GM21526 (cell line): ENCODE data around the gene PRSS38.

Experiments
- ATAC-seq: cut with Tn5 transposase; IDR thresholded peaks from one replicate; pipeline ENCODE4 v1.9.1; 2021; ENCODE audit warnings: moderate library complexity; ENCODE audit not compliant: unreplicated experiment, low FRiP score

PRSS38 gene

DNA sequence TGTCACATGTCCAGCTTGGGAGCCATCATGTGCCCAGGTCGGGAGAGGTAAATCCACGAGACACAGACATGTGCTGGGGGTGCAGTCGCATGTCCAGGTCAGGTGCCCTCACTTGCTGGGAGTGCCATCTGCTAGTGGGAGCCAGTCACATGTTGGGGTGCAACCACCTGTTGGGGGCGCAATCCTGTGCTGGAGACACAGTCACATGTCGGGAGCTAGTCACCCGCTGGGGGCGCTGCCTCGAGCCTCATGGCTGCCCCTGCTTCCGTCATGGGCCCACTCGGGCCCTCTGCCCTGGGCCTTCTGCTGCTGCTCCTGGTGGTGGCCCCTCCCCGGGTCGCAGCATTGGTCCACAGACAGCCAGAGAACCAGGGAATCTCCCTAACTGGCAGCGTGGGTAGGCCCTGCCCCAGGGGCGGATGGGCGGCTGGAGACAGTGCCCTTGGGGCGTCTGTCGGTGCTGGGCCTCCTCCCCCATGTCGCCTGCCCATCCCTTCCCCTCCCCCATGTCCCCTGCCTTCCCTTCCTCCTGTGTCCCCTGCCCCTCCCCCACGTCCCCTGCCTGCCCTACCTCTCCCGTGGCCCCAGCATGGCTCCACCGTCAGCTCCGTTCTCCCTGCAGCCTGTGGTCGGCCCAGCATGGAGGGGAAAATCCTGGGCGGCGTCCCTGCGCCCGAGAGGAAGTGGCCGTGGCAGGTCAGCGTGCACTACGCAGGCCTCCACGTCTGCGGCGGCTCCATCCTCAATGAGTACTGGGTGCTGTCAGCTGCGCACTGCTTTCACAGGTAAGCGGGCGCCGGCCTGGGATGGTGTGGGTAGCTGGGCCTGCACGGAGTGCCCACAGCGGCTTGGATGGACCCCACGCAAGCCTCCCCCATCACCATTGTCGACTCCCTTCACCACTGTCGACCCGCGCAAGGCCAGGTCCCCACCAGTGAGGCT lies at the start of gene PRSS38:
PRSS38 (plus strand) TSS at position 208 of the 942 bp plus-strand sequence; CDS start at position 250, 42 bp downstream.
- no peak for ATAC-seq

DNA sequence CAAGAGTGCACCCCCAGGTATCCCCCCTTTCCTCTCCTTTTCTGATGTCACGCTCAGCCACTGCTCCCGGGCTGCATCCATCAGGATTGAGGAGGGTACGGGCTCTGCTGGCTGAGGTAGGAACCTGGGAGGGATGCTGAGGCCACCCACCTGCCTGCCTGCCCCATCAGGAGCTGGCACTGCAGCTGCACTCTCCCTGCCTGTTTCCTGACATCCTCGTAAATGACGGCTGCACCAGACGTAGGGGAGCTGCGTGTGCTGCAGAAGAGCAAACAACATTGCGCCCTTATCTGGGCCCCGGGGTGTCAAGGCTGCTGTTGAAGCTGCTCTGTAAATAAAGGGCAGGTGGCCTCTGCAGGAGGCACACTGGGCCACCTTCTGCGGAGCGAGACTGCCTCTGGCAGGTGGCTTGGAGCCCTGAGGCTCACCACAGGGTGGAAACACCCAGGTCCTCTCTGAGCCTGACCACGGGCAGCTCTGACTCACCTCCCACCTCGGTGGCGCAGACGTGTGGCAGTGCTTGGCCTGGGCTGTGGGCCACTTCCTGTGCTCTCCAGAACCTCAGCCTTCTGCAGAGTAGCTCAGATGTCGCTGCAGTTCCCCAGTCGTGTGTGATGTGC lies 49.4 kb upstream of the PRSS38 start:
- ATAC-seq, result no peak

DNA sequence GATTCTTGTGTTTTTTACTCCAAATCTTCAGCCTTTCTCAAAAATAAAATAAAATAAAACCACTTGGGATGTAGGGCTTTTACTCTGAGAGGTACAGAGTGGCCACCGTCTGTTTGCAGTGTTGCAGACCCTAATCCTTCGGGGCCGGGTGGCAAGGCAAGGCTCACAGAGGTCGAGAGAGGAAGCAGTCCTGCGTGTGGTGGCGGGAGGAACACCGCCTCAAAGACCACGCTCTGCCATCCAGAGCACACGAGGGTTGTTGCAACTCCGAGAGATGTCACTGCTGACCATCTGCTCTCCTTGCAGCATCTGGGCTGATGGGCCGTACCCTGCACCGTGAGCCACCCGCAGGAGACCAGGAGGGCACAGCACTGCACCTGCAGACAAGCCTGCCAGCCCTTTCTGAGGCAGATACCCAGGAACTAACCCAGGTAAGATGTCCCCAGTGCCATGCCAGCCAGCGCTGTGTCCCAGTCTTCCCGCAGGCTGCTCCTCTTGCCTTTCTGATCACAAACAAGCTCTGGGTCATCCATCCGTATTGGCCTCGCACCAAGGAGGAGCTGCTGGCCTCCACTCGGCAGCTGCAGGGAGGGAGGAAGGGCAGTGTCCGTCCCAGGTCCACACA lies 48.7 kb upstream of the PRSS38 start:
- no peak for ATAC-seq

DNA sequence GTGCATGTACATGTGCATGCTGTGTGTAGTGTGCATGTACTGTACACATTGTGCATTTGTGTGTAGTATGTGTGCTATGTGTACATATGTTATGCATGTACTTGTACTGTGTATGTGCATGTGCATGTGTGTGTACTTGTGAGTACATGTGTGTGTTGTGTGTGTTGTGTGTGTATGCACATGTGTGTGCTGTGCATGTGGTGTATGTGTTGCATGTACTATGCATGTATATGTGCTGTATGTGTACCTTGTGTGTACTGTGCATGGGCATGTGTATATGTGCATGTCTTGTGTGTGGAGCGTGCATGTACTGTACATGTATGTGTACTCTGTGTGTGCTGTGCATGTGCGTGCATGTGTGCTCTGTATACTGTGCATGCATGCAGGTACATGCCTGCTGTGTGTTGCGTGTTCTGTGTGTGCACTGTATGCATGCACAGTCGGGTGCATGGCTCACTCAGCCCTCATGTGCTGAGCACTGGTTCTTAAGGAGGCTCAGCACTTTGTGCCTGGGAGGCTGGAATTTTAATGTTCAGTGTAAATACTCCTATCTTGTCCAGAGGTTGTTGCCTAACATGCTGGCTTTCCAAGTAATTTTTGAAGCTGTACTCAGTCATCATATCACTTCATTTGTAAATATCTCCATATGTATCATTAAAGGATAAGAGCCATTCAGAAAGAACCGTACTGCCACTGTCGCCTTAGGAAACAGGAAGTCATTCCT lies 47.9 kb upstream of the PRSS38 start:
- ATAC-seq, result no peak

DNA sequence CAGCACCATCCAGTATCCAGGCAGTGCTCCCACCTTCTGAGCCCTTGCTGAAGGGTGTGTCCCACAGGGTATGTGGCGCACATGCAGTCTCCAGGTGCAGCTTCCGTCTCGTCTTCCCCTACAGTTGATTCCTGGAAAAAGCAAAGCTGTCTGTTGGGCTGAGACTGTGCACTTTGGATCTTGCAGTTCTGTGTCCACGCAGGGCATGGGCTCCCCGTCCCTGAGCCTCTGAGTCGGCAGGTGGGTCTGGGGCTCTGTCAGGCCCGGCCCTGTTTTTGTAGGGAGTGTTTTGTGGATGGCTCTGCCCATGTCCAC lies 47.4 kb upstream of the PRSS38 start:
- no peak for ATAC-seq

DNA sequence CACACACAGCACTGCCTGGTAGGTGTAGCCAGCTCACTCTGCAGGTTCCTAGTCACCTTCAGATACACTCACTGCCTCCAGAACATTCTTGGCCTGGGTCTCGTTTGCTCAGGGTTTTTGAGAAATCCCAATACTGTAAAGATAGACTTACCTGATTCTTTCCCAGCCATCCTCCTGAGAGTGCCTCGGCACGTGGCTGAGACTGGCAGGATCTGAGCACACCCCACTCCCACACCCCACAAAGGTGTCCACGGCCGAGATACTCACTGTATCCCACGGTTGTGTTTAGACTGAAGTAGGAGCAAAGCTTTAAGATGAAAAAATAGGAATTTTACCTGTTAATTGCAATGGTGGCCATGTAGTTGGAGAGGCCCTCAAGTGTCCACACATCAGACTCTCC lies 46.8 kb upstream of the PRSS38 start:
- ATAC-seq, result no peak

DNA sequence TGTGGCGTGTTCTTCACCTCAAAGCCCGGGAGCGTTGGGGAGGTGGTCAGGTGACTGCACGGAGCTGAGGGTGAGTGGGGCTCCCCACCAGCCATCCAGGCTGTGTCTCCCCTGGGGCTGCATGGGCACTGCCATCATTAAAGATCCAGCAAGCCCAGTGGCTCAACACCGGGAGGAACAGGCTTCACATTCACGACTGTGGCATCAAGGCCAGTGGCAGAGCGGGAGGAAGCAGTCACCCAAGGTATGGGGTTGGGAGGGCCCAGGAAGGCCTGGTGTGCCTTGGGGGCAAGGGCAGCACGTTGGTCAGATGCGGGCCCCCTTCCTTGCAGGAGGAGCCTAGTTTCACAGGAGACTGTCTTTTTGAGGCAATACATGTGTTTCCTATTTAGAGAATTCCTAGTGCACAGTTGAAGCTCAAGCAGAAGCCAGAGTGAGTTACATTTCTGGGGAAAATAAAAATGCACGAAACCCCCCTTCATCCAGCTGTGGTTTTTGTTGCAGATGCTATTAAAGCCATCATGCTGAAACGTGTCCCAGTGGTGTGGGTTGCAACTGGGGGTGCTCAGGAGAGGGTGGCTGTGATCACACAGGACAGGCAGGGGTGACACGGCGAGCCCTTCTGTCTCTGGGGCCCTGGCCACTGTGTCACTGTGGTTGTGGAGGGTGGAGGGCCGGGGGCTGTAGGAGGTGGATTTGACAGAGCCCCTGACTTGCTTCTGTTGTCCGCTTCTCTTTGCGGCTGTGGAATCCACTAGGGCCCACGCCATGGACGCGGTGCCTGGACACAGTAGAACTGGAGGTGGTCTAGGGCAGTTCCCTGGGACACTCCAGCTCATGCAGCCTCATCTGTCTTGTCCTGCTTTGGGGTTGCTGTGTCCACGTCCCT lies 46.2 kb upstream of the PRSS38 start:
- no peak for ATAC-seq

DNA sequence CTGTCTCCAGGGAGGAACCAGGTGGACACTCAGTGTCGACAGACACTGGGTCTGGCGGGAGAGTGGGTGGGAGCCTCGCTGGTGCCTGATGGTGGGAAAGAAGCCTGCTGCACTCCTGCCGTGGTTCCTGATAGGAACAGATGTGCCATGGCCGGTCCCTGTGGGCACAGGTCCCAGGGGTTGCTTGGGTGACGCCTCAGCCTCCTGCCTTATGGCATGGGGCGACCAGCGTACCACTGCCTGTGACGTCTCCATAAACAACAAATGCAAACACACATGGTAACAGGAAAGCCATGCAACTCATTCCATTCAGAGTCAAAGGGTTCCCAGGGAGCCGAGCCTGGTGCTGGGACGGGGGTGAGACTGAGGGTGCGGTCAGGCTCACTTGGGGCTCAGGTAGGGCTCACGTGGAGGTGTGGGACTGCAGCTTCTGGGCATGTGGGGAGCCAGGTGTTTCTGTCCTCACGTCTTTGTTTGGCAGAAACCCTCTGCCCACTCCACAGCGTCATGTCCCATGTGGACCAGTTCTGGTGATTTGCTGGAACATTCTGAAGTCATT lies 45.5 kb upstream of the PRSS38 start:
- ATAC-seq, result no peak

DNA sequence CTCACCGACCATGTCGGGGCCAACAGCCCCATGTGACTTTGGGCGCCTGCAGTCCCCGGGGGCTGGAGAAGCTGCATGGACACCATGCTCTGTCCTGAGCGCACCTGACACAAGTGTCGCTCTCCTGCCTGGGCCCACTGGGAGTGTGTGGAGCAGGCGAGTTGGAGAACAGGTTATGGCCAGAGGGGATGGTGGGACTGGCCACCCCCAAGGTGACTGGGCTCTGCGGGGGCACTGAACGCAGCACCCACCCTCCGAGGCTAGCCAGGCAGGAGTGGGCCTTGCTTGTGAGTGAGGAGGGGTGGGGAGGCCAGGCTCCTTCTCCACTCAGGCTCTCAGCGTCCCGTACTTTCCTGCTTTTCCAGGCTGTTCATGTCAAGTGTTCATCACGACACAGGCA lies 44.7 kb upstream of the PRSS38 start:
- no peak for ATAC-seq

DNA sequence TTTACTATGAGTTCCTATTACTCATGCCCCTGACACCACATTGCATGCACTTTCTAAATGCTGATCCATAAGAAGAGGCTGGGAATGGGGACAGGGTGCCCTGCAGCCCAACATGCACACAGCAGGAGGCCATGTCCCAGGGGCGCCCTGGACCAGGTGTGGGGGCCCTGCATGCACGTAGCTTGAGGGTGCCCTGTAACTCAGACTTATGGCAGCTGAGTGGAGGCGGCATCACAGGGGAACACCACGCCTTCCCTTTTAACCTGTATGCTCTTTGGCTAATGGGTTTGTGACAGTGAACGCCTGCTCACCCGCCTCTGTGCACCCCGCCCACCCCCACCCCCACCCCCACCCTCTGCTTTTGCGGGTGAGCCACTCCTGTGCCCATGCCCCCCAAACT lies 44.1 kb upstream of the PRSS38 start:
- no peak for ATAC-seq

DNA sequence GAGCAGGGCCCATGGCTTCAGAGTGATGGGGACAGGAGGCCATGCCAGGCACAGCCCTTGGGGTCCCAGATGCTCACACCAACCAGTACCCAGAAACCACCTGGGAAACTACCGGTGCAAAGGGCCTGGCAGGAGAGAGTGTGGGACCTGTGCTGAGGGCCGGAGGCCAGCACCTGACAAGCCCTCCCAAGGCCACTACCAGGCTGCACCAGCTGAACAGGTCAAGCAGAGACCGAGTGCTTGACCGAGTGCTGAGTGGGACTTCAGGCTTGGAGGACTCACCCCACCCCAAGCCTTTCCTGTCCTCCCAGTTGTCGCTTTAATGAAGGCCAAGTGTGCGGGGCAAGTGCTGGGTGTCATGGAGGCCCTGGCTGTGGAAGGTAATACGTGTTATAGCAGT lies 43.7 kb upstream of the PRSS38 start:
- ATAC-seq, result no peak

DNA sequence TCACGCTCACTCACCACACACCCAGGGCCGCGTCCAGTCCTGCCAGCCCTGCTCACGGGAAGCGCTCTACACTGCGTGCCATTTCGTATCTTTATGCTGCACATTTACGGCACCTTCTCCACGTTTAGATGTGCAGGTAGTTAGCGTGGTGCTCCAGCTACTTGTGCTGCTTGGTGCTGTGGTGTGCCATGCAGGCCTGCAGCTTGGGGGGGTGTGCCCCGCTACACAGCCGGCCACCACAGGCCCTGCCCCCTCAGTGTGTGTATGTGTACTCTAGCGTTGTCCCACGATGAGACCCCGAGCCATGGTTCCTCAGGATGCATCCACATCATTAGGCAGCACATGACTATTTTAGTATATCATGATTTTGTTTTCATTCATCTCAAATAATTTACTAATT lies 41.9 kb upstream of the PRSS38 start:
- ATAC-seq, result no peak

DNA sequence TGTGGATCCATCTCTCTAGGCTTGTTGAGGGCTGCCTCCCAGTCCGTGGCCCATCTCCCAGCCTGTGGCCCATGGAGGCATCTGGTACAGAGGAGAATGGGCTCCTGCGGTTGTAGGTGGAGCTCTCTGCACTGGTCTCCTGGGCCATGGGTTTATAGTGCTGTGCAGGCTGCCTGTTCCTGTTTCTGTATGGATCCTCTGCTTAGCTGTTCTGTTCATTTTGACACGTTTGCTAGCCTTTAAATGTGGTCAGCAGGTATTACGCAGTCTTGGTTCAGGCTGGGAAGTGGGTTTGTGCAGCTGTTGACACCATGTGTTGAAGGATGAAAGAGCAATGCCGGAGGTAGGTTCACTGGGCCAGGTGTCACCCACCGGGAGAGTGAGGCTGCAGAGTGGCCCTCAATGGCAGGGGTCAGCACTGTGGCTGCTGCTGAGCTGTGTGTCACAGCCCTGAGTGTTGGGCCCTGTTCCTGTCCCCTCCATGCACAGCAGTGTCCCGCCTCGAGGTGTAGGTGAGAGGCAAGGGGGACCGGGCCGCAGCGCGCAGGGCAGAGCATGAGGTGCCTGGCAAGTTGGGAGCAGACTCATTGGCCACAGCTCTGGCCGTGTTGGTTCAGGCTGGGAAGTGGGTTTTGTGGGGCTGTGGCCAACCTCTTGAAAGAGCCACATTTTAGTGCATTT lies 41.3 kb upstream of the PRSS38 start:
- ATAC-seq, result no peak

DNA sequence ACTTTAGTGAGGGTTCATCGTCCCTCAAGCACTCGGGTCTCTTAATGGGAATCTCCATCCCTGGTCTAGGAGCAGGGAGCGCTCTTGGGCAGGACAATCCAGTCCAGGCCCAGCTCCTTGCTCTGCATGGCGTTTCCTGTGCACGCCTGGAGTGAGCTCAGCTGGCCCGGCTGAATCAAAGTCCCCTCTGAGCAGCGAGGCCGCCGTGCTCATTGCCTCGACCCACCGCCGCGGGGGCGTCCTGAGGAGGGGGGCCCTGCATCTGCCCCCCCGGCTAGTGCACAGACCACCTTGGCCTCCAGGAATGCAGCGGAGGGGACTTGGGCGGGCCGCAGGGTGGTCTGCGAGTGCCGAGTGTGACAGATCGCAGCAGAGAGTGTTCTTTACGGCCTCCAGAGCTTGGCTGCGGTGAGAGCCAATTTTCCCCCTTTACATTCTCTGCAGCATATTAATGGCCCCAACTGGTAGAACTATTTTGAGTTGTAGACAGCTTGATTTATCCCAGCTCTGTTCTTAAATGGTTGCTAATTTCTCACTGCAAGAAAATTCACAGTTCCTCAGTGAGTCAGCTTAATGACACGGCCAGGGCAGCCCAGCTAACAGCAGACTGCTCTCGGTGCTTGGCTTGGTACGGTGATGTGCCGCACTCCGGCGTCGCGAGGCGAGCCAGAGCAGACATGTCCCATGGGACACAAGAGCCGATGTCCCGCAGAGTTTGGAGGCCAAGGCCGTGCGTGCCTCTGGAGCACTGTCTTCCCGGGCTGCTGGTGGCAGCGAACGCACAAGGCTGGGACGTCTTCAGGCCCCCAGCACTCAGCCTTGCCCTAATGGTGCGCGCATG lies 40.4 kb upstream of the PRSS38 start:
- ATAC-seq, result no peak

DNA sequence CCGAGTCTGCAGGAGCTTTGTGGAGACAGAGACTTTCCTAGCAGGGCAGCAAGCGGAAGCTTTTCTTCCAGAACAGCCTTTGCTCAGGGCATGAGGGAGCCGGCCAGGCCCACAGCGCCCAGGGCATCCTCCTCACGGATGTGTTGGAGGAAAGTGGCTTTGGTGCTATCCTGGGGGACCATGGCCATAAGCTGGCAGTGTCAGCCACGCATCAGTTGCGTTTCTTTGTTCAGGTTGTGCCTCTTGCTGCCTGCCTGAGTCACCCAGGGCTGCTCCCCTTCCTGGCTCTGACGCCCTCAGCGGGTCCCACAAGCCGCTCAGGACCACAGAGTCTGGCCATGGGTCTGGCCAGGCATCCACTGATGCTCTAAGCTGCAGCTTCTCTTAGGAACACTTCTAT lies 39.6 kb upstream of the PRSS38 start:
- ATAC-seq, result no peak

DNA sequence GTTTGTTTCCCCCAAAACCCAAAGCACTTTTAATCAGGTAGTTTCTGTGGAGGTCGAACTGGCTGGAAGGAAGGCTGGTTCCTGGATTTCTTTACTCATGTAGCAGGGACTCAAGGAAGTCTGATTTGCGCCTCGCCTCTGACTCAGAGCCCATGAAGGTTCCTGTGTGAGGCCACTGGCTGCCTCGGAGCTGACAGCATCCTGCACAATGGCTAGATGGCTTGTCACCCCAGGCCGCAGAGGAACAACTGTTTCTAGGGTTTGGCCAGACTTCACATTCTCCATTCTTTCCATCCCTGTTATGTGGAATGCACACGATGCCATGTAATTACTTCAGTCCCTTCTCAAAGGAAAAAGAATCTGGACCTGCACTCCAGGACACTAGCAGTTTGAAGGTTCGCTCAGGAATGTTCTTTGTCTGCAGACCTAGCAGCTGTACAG lies 39.1 kb upstream of the PRSS38 start:
- no peak for ATAC-seq

DNA sequence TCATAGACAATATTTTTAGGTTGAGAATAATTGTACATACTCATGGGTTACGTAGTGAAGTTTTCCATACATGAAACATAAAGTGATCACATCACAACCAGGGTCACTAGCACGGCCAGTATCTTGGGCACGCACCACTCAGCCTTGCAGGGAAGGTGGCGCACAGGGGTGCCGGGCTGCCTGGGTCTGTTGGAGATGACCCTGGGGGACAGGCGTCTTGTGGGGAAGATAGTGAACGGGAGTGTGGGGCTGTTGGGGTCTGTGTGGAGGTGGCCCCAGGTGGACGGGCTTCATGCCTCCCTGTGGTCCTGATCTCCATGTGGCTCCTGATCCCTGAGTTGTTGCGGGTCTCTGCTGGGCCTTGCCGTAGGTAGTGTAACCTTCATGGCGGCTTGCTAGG lies 38.3 kb upstream of the PRSS38 start:
- ATAC-seq, result no peak

DNA sequence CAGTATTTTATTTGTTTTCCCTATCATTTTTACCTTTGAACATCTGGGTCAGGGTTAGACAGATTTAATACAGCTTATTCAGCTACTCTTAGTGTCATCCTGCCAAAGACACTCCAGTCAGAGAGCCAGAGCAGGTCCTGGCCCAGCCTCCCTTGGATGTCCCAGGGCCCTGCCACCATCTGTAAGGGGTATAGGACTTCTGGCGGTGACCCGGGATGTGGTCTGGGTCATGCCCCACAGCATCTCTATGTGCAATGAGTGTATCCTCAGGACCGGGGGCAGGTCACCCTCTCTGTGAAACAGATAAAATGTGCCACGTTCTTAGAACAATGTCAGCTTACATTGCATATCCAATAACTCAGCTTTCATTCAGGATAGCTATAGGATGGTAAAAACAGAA lies 37.8 kb upstream of the PRSS38 start:
- ATAC-seq, result no peak
